ENCODE measurements around the gene LCN1.
"Not testable (repeated sequence)": the region's sequence is repeated elsewhere in the genome, so short reads cannot be mapped to it uniquely, and the experiment has no call there.

The LCN1 gene

GRCh38 chr9:135549478-135550343, 28.5 kb downstream of the LCN1 start:
- not testable (repeated sequence) for DNase-seq

DNA sequence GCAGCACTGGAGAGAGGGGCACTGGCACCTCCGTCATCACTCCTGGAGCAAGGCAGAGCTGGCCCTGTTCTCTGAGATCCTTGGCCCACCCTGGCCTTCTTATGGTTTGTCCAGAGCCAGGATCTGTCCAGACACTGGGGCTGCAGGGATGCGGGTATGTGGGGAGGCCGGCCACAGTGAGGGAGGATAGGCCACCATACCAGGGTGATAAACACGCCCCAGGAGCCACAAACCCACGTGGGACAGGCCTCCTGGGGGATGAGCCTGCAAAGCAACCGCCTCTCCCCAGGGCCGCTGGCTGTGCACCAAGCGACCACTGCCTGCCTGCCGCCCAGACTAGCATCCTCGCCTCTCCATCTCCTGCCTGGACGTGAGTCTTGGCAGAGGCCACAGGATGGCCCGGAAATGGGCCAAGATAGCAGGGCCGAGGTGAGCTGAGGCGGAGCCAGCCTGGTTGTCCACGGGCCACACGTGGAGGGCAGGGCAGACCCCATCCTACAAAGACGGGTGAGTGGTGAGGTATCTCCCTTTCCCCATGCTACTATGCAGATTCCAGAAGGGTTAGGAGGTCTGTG, 29.2 kb downstream of the LCN1 start:
- DNase-seq = no peak

GRCh38 chr9:135551031-135551430, 29.8 kb downstream of the LCN1 start:
- no peak for DNase-seq

DNA sequence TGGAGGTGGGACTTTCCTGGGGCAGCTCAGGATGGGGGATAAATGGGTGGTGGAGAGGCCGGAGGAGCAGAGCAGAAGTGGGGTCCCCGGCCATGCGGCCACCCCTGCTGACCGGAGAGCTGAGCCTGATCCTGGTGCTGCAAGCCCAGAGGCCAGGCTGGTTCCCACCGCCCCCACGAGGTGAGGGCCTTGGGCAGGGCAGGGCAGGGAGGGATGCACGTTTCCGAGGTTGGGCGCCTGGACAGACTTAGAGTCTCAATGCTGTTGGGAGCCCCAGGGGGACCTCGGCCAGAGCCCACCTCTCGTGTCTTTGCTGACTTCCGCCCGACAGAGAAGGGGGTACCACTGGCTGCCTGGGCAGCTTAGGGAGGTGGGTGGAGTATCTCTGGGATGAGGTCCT, 30.2 kb downstream of the LCN1 start:
- DNase-seq = no peak

- DNase-seq = no peak
These were observed 30.9 kb downstream of the LCN1 start for GRCh38 chr9:135552021-135552697.

DNA sequence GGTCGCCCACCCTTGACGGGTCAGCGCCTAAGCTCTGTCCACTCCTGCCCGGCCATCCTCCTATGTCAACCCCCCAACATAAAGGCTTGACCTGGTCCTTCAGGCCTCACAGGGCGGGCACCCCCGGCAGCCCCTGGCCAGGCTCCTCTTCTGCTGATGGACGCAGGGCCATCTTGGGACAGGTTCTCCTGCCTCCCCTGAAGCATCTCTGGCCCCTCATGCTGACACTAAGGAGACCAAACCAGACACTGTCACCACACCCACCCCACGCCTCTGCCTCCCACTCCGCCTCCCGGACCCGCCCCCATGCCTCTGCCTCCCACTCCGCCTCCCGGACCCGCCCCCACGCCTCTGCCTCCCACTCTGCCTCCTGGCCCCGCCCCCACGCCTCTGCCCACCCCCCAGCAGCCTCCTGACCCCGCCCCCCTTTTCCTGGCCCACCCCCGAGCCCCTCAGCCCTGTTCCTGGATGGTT, 31.5 kb downstream of the LCN1 start:
- DNase-seq = no peak

GRCh38 chr9:135554718-135555117, 33.5 kb downstream of the LCN1 start:
- DNase-seq = no peak

DNA sequence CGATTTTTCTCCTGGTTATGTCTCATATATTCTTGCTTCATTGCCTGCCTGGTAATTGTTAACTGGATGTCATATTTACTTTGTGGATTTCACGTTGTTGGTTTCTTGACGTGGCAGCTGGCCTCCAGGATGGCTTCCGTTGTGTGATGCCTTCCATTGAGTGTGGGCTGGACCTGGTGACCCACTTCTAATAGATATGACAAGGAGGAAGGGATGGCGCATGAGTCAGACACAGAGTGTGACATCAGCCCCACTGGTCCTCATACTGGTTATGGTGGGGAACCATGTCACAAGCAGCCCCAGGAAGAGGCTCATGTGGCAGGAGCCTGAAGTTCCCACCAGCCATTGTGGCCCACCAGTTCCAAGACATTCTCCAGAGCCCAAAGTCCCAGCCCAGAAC, 34.0 kb downstream of the LCN1 start:
- no peak for DNase-seq

- no peak for DNase-seq
These were observed 34.7 kb downstream of the LCN1 start for GRCh38 chr9:135555910-135556309.

GRCh38 chr9:135559606-135560005, 38.4 kb downstream of the LCN1 start:
- DNase-seq = no peak

DNA sequence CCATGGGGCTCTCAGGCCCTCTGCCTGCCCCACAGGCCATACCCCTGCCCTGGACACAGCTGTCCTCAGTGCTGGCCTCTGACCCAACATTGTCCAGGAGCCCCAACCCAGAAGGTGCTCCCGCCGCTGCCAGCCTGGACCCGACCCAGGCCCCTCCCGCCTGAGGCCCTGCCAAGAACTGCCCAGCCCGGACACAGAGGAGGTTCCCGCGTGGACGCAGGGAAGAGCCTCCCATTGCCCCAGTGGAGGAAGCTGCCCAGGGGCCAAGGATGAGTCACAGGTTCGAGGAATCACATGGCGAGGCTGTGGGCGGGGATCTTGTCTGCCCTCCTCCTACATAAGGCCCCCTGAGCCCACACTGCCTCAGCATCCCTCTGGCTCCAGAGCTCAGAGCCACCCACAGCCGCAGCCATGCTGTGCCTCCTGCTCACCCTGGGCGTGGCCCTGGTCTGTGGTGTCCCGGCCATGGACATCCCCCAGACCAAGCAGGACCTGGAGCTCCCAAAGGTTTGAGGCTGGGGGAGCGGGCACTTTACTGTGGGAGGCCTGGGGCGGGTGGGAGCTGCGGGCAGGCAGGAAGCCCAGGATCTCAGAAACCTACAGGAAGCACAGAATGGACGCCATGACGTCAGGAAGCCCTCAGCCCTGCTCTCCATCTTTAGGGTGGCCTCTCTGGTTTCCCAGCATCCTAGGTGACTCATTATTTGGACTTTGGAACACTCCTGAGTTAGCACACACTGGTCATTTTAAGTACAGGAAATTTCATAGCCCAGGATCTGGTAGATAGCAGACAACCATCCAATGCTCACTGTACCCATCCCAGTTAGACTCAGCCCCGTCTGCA, 40.4 kb downstream of the LCN1 start, which contains the start of gene PAEP:
Gene PAEP (plus strand): TSS at position 366 of the 844 bp plus-strand sequence.
- DNase-seq = no peak

GRCh38 chr9:135562235-135562745, 41.0 kb downstream of the LCN1 start:
- no peak for DNase-seq

DNA sequence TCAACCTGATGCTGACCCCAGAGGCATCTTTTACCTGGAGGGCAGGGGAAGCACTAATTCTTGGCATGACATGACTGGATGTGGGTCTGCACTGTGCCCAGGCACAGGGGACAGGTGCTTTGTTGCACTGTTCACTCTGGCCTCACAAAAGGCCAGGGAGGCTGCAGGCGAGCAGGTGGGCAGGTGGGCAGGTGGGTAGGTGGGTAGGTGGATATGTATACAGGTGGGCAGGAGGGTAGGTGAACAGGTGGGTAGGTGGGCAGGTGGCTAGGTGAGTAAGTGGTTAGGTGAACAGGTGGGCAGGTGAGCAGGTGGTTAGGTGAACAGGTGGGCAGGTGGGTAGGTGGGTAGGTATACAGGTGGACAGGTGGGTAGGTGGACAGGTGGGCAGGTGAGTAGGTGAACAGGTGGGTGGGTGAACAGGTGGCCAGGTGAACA, 41.8 kb downstream of the LCN1 start:
- no peak for DNase-seq

- no peak for DNase-seq
These were observed 42.6 kb downstream of the LCN1 start for GRCh38 chr9:135563858-135564257.

GRCh38 chr9:135565141-135565628, 43.9 kb downstream of the LCN1 start:
- no peak for DNase-seq

- no peak for DNase-seq
These were observed 44.4 kb downstream of the LCN1 start for GRCh38 chr9:135565636-135566035.

DNA sequence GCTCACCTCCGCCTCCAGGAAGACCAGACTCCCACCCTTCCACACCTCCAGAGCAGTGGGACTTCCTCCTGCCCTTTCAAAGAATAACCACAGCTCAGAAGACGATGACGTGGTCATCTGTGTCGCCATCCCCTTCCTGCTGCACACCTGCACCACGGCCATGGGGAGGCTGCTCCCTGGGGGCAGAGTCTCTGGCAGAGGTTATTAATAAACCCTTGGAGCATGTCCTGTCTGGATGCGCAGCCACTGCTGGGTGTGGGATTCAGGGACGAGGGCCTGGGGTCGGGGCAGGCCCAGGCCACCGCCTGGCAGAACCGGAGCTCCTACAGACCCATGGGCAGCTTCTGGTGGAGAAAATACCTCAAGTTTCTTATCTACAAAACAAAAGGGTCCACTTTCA, 45.3 kb downstream of the LCN1 start:
- DNase-seq = no peak

GRCh38 chr9:135567311-135567710, 46.1 kb downstream of the LCN1 start:
- DNase-seq = no peak

- DNase-seq = no peak
These were observed 46.8 kb downstream of the LCN1 start for GRCh38 chr9:135568026-135568425.

DNA sequence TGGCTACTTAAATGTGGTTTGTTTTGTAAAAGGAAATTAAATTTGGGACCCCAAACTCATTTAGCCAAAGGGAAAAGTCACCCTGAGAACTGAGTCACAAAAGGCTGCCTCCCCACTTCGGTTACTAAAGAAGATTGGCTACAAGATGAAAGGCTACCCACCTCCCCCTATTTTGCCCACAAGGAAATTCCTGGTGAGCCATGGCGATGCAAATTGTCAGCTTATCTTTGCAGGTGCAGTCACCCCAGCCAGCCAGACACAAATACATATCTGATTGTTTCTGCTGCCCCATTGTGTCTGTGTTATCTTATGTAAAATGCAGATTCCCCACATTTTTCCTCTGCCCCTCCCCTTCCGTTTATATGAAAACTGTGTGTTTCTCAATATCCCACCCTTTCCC, 49.2 kb downstream of the LCN1 start:
- DNase-seq = no peak

DNA sequence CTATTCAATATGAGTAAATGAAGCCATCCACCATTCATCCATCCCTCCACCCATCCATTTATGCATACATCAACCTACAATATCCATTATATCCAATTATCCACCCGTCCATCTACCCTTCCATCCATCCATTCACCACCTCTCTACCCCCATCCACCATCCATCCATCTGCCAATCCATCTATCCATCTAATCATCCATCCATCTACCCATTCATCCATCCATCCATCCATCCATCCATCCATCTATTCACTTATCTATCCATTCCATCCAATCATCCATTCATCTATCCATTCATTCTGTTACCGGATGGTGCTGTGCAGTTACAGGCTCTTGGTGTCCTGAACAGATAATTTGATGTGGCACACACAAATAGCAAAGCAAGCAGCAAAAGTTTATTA, 51.0 kb downstream of the LCN1 start:
- no peak for DNase-seq

- DNase-seq = no peak
These were observed 51.9 kb downstream of the LCN1 start for GRCh38 chr9:135573124-135573523.

All from activated CD4-positive, alpha-beta T cell treated with anti-CD3 and anti-CD28 coated beads, Interleukin-2, amount 50 U/mL, for 48 hours (primary cell).